Measurements from ENCODE around the gene SPATA3.

Gene SPATA3

DNA sequence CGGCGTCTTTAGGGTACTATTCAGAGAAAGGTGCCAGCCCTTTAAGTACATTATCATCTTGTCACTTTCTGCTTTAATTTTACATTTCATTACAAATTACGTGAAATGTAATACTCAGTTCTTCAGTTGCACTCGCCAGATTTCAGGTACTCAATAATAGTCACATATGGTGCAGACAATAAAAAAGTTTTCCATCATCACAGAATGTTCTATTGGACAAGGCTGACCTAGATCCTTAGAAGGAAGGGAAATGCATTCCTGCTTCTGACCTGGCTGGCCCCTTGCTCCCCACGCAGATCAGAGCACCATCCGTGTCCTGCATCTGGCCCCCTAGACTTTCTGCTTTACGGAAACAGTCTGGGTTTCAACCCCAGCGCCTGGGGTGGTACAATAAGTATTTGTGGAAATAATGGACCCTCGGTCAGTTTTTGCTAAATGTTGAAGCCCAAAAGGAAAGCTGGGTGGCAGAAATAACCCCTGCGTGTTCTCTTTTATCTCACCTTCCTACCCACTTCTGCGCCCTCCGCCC is 40.7 kb downstream of the SPATA3 start:
- POLR2A ChIA-PET = no interaction called here
- H3K27ac ChIP-seq (ENCODE audit: extremely low read depth, low read depth, low read length) = no peak overlapping the region
- H3K9me3 ChIP-seq (ENCODE audit: control insufficient read depth, insufficient read depth, low read depth, low read length) = no peaks in the 10 kb centered on the region
- TF ChIP-seq, protein P1, sequence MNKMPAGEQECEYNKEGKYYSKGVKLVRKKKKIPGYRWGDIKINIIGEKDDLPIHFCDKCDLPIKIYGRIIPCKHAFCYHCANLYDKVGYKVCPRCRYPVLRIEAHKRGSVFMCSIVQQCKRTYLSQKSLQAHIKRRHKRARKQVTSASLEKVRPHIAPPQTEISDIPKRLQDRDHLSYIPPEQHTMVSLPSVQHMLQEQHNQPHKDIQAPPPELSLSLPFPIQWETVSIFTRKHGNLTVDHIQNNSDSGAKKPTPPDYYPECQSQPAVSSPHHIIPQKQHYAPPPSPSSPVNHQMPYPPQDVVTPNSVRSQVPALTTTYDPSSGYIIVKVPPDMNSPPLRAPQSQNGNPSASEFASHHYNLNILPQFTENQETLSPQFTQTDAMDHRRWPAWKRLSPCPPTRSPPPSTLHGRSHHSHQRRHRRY (tag by site-specific recombination; IDR thresholded peaks at IDR 0.05) = no peak
- TF ChIP-seq ZNF792 (tag by site-specific recombination; IDR thresholded peaks at IDR 0.05) (no peak), ZNF169 (tag by site-specific recombination; IDR thresholded peaks at IDR 0.05) (no peak), KLF1 (tag by site-specific recombination; IDR thresholded peaks at IDR 0.05) (no peak), ZNF670 (tag by site-specific recombination; IDR thresholded peaks at IDR 0.05; ENCODE audit: low read depth) (no peak), OSR2 (tag by site-specific recombination; IDR thresholded peaks at IDR 0.05) (no peak), ZNF132 (tag by site-specific recombination; IDR thresholded peaks at IDR 0.05; ENCODE audit: borderline replicate concordance) (no peak), ZNF16 (tag by site-specific recombination; IDR thresholded peaks at IDR 0.05; ENCODE audit: low read depth) (no peak)
- TF ChIP-seq, protein P2, sequence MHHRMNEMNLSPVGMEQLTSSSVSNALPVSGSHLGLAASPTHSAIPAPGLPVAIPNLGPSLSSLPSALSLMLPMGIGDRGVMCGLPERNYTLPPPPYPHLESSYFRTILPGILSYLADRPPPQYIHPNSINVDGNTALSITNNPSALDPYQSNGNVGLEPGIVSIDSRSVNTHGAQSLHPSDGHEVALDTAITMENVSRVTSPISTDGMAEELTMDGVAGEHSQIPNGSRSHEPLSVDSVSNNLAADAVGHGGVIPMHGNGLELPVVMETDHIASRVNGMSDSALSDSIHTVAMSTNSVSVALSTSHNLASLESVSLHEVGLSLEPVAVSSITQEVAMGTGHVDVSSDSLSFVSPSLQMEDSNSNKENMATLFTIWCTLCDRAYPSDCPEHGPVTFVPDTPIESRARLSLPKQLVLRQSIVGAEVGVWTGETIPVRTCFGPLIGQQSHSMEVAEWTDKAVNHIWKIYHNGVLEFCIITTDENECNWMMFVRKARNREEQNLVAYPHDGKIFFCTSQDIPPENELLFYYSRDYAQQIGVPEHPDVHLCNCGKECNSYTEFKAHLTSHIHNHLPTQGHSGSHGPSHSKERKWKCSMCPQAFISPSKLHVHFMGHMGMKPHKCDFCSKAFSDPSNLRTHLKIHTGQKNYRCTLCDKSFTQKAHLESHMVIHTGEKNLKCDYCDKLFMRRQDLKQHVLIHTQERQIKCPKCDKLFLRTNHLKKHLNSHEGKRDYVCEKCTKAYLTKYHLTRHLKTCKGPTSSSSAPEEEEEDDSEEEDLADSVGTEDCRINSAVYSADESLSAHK (tag by site-specific recombination; IDR thresholded peaks at IDR 0.05) = no peak
- CTCF ChIA-PET = interaction anchor here (1.5 kb wide), 1 partner anchor 10 kb away, joined by 3 read pairs; no protein-coding TSS in a partner anchor
- H3K4me1 ChIP-seq (ENCODE audit: control insufficient read depth, insufficient read depth, low read length) = peaks cover 3% of the 10 kb centered on the region; the same call in 1 of the 2 replicates
- no peak overlapping the region for H3K4me3 ChIP-seq (ENCODE audit: low read depth, low read length)
- H3K36me3 ChIP-seq (ENCODE audit: control insufficient read depth in 2 of 2, insufficient read depth in 1 of 2, low read length in 2 of 2) = peaks cover 0 to 6% of the 10 kb centered on the region in 2 experiments; a peak in 1 of 3 replicates

DNA sequence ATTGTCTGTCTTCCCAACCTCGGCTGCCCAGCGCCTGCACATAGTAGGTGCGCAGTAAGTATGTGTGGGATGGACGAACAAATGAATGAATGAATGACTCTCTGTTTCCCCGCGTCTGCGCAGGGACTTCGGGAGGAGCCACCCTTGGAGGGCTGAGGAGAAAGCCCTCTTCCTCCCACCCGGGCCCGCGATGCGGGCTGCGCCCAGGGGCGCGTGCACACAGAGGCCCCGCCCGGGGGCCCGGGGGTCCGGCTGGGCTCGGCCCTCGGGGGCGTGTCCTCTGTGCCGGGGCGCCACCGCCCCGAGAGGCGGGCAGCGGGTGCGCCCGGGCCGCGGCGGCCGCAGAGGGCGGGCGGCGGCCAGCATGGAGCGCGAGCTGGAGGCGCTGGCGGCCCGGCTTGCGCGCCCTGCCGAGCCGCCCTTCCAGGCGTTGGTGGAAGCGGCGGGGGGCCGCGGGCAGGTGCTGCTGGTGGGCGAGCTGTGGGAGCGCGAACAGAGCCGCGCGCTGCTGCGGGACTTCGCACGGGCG is 41.3 kb downstream of the SPATA3 start, which contains the start of gene C2orf72:
Gene C2orf72, plus strand, starts transcription at position 322 of the 529 bp plus-strand sequence. Its CDS starts 43 bp downstream, at position 365.
- Histone ChIP-seq H3K4me3 (ENCODE audit: low read depth, low read length) (peak within 1 kb of the TSS; percentile 38), H3K36me3 (ENCODE audit: control insufficient read depth in 2 of 2, insufficient read depth in 1 of 2, low read length in 2 of 2) (peaks cover 0 to 12% of the 10 kb centered on the region in 2 experiments; a peak in 1 of 3 replicates), H3K9me3 (ENCODE audit: control insufficient read depth, insufficient read depth, low read depth, low read length) (no peaks in the 10 kb centered on the region), H3K4me1 (ENCODE audit: control insufficient read depth, insufficient read depth, low read length) (peaks cover 3% of the 10 kb centered on the region; the same call in 1 of the 2 replicates), H3K27ac (ENCODE audit: extremely low read depth, low read depth, low read length) (peak within 1 kb of the TSS; percentile 2; the same call in 1 of the 2 replicates)
- ChIA-PET POLR2A (no interaction called here), CTCF (no interaction called here)
- TF ChIP-seq ZNF76 (tag by site-specific recombination; IDR thresholded peaks at IDR 0.05; ENCODE audit: borderline replicate concordance, low read depth) = no peak
- TF ChIP-seq ZNF624 (tag by site-specific recombination; IDR thresholded peaks at IDR 0.05) = no peak
- TF ChIP-seq KLF1 (tag by site-specific recombination; IDR thresholded peaks at IDR 0.05) = 0 out of 2 replicates have a peak, but pooled peaks have one; percentile 14
- TF ChIP-seq ZNF654 (tag by site-specific recombination; IDR thresholded peaks at IDR 0.05; ENCODE audit: low read depth) = no peak
- no peak for TF ChIP-seq ZNF501 (tag by site-specific recombination; IDR thresholded peaks at IDR 0.05)
- no peak for TF ChIP-seq EGR2 (tag by site-specific recombination; IDR thresholded peaks at IDR 0.05; ENCODE audit: low read depth)
- peak; percentile 43; the same call in 1 of the 2 replicates for TF ChIP-seq ZNF423 (tag by site-specific recombination; IDR thresholded peaks at IDR 0.05)
- no peak for TF ChIP-seq ZNF214 (tag by site-specific recombination; IDR thresholded peaks at IDR 0.05; ENCODE audit: borderline replicate concordance)
- TF ChIP-seq, protein P3, sequence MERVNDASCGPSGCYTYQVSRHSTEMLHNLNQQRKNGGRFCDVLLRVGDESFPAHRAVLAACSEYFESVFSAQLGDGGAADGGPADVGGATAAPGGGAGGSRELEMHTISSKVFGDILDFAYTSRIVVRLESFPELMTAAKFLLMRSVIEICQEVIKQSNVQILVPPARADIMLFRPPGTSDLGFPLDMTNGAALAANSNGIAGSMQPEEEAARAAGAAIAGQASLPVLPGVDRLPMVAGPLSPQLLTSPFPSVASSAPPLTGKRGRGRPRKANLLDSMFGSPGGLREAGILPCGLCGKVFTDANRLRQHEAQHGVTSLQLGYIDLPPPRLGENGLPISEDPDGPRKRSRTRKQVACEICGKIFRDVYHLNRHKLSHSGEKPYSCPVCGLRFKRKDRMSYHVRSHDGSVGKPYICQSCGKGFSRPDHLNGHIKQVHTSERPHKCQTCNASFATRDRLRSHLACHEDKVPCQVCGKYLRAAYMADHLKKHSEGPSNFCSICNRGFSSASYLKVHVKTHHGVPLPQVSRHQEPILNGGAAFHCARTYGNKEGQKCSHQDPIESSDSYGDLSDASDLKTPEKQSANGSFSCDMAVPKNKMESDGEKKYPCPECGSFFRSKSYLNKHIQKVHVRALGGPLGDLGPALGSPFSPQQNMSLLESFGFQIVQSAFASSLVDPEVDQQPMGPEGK (tag by site-specific recombination; IDR thresholded peaks at IDR 0.05) = 0 out of 2 replicates have a peak, but pooled peaks have one; percentile 15
- TF ChIP-seq ZNF777 (tag by site-specific recombination; IDR thresholded peaks at IDR 0.05; ENCODE audit: borderline replicate concordance) = no peak
- TF ChIP-seq, protein P4, sequence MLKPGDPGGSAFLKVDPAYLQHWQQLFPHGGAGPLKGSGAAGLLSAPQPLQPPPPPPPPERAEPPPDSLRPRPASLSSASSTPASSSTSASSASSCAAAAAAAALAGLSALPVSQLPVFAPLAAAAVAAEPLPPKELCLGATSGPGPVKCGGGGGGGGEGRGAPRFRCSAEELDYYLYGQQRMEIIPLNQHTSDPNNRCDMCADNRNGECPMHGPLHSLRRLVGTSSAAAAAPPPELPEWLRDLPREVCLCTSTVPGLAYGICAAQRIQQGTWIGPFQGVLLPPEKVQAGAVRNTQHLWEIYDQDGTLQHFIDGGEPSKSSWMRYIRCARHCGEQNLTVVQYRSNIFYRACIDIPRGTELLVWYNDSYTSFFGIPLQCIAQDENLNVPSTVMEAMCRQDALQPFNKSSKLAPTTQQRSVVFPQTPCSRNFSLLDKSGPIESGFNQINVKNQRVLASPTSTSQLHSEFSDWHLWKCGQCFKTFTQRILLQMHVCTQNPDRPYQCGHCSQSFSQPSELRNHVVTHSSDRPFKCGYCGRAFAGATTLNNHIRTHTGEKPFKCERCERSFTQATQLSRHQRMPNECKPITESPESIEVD (tag by site-specific recombination; IDR thresholded peaks at IDR 0.05) = no peak
- TF ChIP-seq SETDB1 (IDR thresholded peaks at IDR 0.05; ENCODE audit: insufficient read length, low read length) = no peak
- TF ChIP-seq ZNF548 (tag by site-specific recombination; IDR thresholded peaks at IDR 0.05) = no peak
- TF ChIP-seq, protein P5, sequence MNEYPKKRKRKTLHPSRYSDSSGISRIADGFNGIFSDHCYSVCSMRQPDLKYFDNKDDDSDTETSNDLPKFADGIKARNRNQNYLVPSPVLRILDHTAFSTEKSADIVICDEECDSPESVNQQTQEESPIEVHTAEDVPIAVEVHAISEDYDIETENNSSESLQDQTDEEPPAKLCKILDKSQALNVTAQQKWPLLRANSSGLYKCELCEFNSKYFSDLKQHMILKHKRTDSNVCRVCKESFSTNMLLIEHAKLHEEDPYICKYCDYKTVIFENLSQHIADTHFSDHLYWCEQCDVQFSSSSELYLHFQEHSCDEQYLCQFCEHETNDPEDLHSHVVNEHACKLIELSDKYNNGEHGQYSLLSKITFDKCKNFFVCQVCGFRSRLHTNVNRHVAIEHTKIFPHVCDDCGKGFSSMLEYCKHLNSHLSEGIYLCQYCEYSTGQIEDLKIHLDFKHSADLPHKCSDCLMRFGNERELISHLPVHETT (tag by site-specific recombination; IDR thresholded peaks at IDR 0.05) = no peak
- TF ChIP-seq ZFP69B (tag by site-specific recombination; IDR thresholded peaks at IDR 0.05) = no peak
- TF ChIP-seq ZNF426 (tag by site-specific recombination; IDR thresholded peaks at IDR 0.05) = no peak
- TF ChIP-seq ZNF335 (tag by site-specific recombination; conservative IDR thresholded peaks at IDR 0.05) = peak; percentile 56
- no peak for TF ChIP-seq ZNF664 (tag by site-specific recombination; IDR thresholded peaks at IDR 0.05)

All from HEK293 (cell line).